PFSK-1 (cell line): ENCODE results near the gene ZSCAN26.
A peak's percentile ranks its signal among the peaks of the same experiment; 100 is the strongest.

Experiments
- FOXP2 ChIP-seq: optimal IDR thresholded peaks from 2 replicates; pipeline ENCODE3; 2011; ENCODE audit warnings: borderline replicate concordance, control low read depth, inconsistent platforms; ENCODE audit not compliant: insufficient read depth; ENCODE audit errors: extremely low read length, extremely low read depth
- POLR2AphosphoS5 ChIP-seq: IDR thresholded peaks from 2 replicates; pipeline ENCODE4 v1.6.1; 2012; ENCODE audit warnings: low read depth, mild to moderate bottlenecking, control low read depth, low read length, moderate library complexity
- REST ChIP-seq, 2 experiments: IDR thresholded peaks; 2 replicates each; pipeline versions ENCODE4 v1.6.1 to v1.8.0; 2011 to 2012; ENCODE audit warnings: low read depth in 2 of 2, low read length in 2 of 2, control low read depth in 1 of 2, inconsistent platforms in 1 of 2, mild to moderate bottlenecking in 1 of 2, moderate library complexity in 1 of 2; ENCODE audit not compliant: insufficient read depth in 1 of 2
- SIN3A ChIP-seq: IDR thresholded peaks from 2 replicates; pipeline ENCODE4 v1.6.1; 2012; ENCODE audit warnings: mild to moderate bottlenecking, low read length, moderate library complexity, borderline replicate concordance; ENCODE audit not compliant: insufficient read depth
- TAF1 ChIP-seq: IDR thresholded peaks from 2 replicates; pipeline ENCODE4 v1.6.1; 2012; ENCODE audit warnings: low read length, control low read depth, borderline replicate concordance; ENCODE audit not compliant: insufficient read depth

ZSCAN26 gene

GRCh38 chr6:28224131-28225055, 42.5 kb upstream of the ZSCAN26 start:
- TF ChIP-seq SIN3A (no peak), FOXP2 (no peak), REST (IDR thresholded peaks at IDR 0.05; ENCODE audit: insufficient read depth in 1 of 2, low read depth in 2 of 2, low read length in 2 of 2) (no peak), POLR2AphosphoS5 (no peak), TAF1 (no peak)

DNA sequence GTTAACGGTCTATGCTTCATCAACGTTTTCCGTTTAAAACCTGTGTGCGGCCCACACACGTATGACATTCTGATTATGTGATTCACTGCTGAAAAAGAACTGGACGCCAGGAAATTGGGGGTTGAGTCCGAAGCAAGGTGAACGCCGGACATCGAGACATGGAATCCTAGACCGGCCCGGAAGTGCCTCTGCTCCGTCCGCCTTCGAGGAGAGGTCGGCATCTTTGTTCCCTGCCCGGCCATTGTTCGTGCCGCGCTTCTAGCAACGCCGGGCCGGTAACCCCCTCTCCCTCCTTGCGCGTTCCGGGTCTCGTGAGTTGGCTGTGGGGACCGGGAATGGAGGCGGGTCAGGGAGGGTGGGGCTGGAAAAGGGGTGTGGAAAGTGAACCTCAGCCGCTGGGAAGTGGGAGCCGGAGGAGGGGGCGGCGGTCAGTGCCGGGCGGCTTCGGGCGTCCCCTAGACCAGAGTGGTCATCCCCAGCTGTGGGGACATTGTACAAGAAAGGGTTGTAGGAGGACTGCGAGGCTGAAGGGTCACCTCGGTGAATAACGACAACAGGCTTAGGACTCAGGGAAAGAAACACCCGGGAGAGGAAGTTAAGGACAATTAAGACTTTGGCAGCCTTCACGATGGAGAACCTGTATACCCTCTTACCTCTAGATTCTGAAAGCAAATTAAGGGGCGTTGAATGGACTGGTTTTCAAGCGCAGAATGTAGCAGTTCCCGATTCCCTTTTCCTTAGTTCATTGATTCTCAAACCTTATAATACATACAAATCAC, 41.7 kb upstream of the ZSCAN26 start, which contains the start of gene ZSCAN9:
Gene ZSCAN9 (plus strand): TSS at position 220 of the 779 bp plus-strand sequence. CDS start 1,810 bp downstream, outside the sequence.
- TF ChIP-seq POLR2AphosphoS5 (peak; percentile 80), SIN3A (no peak; the same call in 1 of the 2 replicates), REST (IDR thresholded peaks at IDR 0.05; ENCODE audit: insufficient read depth in 1 of 2, low read depth in 2 of 2, low read length in 2 of 2) (peak in 1 of 2 experiments; percentile 60; a peak in 2 of 4 replicates), TAF1 (peak; percentile 92; the same call in 1 of the 2 replicates), FOXP2 (peak; percentile 30)

DNA sequence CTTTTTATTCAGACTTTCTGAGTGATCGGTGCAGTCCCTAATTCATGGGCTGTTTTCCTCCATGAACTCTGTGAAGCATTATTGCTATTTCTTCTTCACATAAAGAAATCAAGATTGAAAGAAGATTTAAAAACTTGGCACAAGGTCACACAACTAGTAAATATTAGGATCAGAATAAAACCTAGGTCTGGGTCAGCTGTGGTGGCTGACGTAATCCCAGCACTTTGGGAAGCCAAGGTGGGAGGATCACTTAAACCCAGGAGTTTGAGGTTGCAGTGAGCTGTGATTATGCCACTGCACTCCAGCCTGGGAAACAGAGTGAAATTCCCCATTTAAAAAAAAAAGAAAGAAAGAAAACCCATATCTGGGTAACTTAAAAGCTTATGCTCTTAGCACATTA, 40.5 kb upstream of the ZSCAN26 start:
- TF ChIP-seq TAF1 (no peak), SIN3A (no peak), FOXP2 (no peak), POLR2AphosphoS5 (no peak), REST (IDR thresholded peaks at IDR 0.05; ENCODE audit: insufficient read depth in 1 of 2, low read depth in 2 of 2, low read length in 2 of 2) (no peak)

DNA sequence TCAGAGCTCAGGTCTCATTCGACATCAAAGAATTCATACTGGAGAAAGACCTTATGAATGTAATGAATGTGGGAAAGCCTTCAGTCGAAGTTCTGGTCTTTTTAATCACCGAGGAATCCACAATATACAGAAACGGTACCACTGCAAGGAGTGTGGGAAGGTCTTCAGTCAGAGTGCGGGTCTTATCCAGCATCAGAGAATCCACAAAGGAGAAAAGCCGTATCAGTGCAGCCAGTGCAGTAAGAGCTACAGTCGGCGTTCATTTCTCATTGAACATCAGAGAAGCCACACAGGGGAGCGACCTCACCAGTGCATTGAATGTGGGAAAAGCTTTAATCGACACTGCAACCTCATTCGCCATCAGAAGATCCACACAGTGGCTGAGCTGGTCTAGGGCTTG, 34.2 kb upstream of the ZSCAN26 start:
- TF ChIP-seq REST (IDR thresholded peaks at IDR 0.05; ENCODE audit: insufficient read depth in 1 of 2, low read depth in 2 of 2, low read length in 2 of 2) (no peak), SIN3A (no peak), POLR2AphosphoS5 (no peak), TAF1 (no peak), FOXP2 (no peak)
